ENCODE data around the gene CX3CR1.
"Not testable (repeated sequence)": the region's sequence is repeated elsewhere in the genome, so short reads cannot be mapped to it uniquely, and the experiment has no call there.

Gene CX3CR1

GRCh38 chr3:39263576-39263975, 16.3 kb downstream of the CX3CR1 start:
- DNase-seq, result no peak

GRCh38 chr3:39262846-39263245, 17.0 kb downstream of the CX3CR1 start:
- no peak for DNase-seq

- DNase-seq, result no peak
These were observed 18.1 kb downstream of the CX3CR1 start for GRCh38 chr3:39261726-39262125.

- peak; percentile 48 for DNase-seq
These were observed 18.9 kb downstream of the CX3CR1 start for GRCh38 chr3:39260957-39261356.

- DNase-seq, result no peak
These were observed 19.5 kb downstream of the CX3CR1 start for GRCh38 chr3:39260318-39260717.

GRCh38 chr3:39255503-39256325, 24.1 kb downstream of the CX3CR1 start:
- DNase-seq, result no peak

- no peak for DNase-seq
These were observed 24.9 kb downstream of the CX3CR1 start for GRCh38 chr3:39254806-39255449.

- no peak for DNase-seq
These were observed 28.3 kb downstream of the CX3CR1 start for GRCh38 chr3:39251576-39251975.

- no peak for DNase-seq
These were observed 29.6 kb downstream of the CX3CR1 start for GRCh38 chr3:39250116-39250747.

- no peak for DNase-seq
These were observed 30.3 kb downstream of the CX3CR1 start for GRCh38 chr3:39249453-39250115.

- no peak for DNase-seq
These were observed 38.3 kb downstream of the CX3CR1 start for GRCh38 chr3:39241561-39241960.

- DNase-seq, result no peak
These were observed 42.8 kb downstream of the CX3CR1 start for GRCh38 chr3:39237027-39237426.

- no peak for DNase-seq
These were observed 45.2 kb downstream of the CX3CR1 start for GRCh38 chr3:39234651-39235050.

GRCh38 chr3:39232859-39233258, 47.0 kb downstream of the CX3CR1 start:
- DNase-seq, result no peak

- DNase-seq, result no peak
These were observed 49.4 kb downstream of the CX3CR1 start for GRCh38 chr3:39230453-39230852.

- DNase-seq, result no peak
These were observed 51.3 kb downstream of the CX3CR1 start for GRCh38 chr3:39228496-39228895.

- DNase-seq, result not testable (repeated sequence)
These were observed 52.2 kb downstream of the CX3CR1 start for GRCh38 chr3:39227596-39227995.

- no peak for DNase-seq
These were observed 53.6 kb downstream of the CX3CR1 start for GRCh38 chr3:39226106-39226741.

GRCh38 chr3:39224288-39224687, 55.5 kb downstream of the CX3CR1 start:
- no peak for DNase-seq

- DNase-seq, result no peak
These were observed 56.9 kb downstream of the CX3CR1 start for GRCh38 chr3:39222939-39223338.

GRCh38 chr3:39222462-39222861, 57.4 kb downstream of the CX3CR1 start:
- no peak for DNase-seq

GRCh38 chr3:39221141-39221530, 58.7 kb downstream of the CX3CR1 start:
- no peak for DNase-seq
